ENCODE results near the gene SHTN1. TPM values are rescaled to one million over a fixed set of nuclear protein-coding genes. Genes with fewer than 3 reads are reported as not detected.

SHTN1 gene
- total RNA-seq, 1 donor from 2014 or later, result 54.1 TPM

- no peak for DNase-seq
These were observed 136.8 kb downstream of the SHTN1 start for GRCh38 chr10:116868198-116868676.

GRCh38 chr10:116866987-116867595, 137.9 kb downstream of the SHTN1 start:
- DNase-seq, result no peak

DNA sequence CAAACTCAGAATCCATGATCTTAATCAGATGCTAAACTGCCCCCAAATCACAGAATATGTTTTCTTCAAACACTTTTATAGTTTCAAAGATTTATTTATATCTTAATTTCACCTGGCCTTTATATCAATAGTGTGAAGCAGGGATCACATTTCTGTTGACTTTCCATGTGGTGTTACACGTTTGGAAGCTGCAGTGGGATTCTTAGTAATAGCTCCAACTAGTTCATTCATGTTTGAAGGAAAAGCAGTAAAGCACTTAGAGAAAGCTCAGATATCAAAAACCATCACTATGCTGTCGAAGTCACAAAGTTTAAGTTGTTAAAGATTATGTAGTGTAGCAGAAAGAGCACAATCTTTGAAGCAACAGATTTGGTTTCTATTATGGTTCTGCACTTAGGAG, 138.9 kb downstream of the SHTN1 start:
- no peak for DNase-seq

- DNase-seq, result no peak
These were observed 140.6 kb downstream of the SHTN1 start for GRCh38 chr10:116864436-116864835.

- DNase-seq, result no peak
These were observed 143.2 kb downstream of the SHTN1 start for GRCh38 chr10:116861796-116862195.

GRCh38 chr10:116857156-116857555, 147.8 kb downstream of the SHTN1 start:
- DNase-seq, result no peak

DNA sequence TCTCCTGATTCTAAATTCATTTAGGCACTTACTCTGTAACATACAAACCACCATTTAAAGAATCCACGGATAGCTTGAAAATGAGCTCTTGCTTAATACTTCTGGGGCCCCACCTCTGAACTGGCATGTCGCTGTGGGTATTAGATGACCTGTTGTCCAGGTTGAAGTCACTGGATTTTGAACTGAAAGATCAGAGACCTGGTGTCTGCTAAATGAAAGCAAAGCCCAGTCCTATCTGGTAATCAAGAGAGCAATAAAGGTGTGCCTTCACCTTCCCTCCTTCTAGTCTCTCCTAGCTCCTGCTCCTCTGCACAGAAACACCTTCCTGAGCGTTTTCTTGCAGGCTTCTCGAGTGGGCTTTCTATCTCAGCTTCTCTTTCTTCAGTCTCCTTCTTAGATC, 151.3 kb downstream of the SHTN1 start:
- no peak for DNase-seq

DNA sequence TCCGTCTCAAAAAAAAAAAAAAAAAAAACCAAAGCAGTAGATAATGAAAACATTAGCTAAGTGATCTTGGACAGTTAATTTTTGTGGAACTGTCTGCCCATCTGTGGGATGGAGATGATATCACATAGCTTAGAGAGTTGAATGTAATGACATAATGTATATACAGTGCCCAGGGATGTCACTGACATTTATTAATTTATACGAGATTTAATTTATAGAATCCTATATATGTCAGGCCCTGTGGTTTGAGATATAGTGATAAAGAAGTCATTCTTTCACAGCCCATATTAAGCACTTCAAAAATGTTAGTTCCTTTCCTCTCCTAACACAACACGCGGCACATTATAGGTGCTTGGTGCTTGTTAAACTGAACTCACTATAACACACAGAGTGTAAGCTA, 151.7 kb downstream of the SHTN1 start:
- DNase-seq, result no peak

DNA sequence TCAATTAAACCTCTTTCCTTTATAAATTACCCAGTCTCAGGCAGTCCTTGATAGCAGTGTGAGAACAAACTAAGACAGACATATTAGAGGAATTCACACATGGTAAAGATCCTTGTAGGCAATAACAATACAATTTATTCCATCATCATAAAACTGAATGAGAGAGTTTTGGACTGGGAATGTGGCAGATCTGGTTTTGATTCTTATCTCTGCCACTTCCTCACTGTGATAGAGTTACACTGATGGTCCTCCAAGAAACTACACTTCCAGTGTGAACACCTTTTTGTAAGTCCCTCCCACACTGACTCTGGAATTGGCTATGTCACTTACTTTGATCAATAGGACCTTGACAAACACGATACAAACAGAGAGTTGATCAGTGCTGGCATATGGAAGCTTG, 152.7 kb downstream of the SHTN1 start:
- DNase-seq, result no peak

DNA sequence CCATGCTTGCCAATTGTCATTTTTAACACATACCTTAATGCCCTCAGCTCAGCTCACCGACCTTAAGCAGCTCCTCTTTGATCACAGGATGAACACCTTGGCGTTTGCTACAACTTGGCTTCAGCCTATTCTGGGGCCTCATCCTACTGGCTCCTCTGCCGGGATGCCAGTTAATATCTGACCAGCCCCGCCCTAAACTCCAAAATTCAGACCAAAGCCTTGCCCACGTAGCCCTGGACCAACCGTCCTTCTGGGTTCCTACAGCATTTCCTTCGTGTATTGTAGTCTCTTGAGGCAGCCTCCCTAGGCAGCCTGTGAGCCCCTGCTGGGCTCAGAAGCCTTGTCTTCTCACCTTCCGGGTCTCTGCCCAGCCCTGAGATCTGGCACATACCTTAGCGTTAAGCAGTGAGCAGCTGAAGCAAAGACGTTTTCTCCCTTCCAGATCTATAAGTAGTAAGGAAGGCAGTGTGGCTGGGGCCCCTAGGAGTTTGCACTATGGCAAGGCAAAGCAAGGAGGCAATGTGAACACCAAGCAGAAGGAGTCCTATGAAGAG, 154.9 kb downstream of the SHTN1 start:
- no peak for DNase-seq

DNA sequence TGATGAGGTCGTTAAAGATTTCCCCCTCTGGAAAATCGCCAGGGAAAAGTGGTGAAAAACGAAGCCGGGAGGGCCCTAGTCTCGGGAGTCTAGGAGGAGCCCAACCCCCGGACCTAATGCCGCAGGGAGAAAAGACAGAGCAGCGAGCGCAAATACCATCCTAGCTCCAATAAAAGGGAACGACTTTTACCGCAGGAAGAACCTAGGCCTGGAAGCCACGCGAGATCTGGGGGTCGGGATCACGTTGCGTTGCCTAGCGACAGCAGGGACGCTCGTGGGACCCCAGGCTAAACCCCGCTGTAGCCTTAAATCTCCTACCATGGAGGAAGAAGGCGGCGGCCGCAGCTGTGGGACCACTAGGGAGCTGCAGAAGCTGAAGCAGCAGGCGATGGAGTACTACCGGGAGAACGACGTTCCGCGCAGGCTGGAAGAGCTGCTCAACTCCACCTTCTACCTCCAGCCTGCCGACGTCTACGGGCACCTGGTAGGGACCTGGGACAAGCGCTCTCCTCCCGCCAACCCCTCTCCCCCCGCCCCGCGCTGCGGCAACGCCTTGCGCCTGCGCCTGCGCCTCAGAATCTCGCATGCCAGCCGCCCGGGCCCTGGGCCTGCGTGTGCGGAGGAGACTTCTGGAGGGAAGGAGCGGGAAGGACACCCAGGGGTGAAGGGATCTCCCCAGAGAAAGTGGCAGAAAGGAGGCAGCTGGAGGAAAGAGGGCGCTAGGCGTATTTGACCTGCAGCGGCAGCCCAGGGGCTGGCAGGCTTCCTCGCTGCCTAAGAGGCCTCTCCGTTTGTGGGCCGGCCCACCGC, 155.5 kb downstream of the SHTN1 start, which contains the start of gene ENO4:
Gene ENO4, plus strand, starts transcription at position 252 of the 810 bp plus-strand sequence. Its CDS starts 68 bp downstream, at position 320.
- DNase-seq, result peak; percentile 81

GRCh38 chr10:116848944-116849247, 156.1 kb downstream of the SHTN1 start:
- no peak for DNase-seq

- no peak for DNase-seq
These were observed 156.7 kb downstream of the SHTN1 start for GRCh38 chr10:116848032-116848943.

GRCh38 chr10:116845823-116846222, 159.2 kb downstream of the SHTN1 start:
- no peak for DNase-seq

GRCh38 chr10:116840389-116841075, 164.5 kb downstream of the SHTN1 start:
- no peak for DNase-seq

DNA sequence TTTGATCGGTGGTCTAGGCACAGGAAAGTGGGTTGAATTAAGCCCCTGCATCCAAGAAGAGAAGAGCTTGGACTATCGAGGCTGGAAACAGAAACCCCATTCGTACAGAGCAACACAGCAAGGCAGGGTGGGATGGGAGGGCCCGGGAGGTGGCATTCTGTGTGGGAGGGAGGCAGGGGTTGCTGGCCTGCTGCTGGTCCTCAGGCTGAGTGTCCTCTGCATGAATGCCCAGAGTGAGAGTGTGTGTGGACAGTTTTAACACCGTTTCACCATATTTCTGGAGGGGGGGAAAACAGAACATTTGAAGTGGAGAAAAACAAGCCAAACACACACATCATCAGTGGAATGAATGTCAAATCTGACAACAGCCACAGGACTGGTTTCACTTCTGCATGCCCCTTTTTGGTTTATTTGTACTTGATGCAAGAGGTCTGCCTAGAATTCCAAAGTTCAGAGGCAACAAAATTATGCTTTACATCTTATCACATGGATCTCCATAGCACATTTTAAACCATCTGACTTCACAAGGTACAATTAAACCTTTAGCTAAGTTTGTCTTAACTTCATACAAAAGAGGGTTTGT, 166.8 kb downstream of the SHTN1 start:
- no peak for DNase-seq

GRCh38 chr10:116836902-116837523, 168.0 kb downstream of the SHTN1 start:
- no peak for DNase-seq

- DNase-seq, result no peak
These were observed 168.9 kb downstream of the SHTN1 start for GRCh38 chr10:116836083-116836482.

DNA sequence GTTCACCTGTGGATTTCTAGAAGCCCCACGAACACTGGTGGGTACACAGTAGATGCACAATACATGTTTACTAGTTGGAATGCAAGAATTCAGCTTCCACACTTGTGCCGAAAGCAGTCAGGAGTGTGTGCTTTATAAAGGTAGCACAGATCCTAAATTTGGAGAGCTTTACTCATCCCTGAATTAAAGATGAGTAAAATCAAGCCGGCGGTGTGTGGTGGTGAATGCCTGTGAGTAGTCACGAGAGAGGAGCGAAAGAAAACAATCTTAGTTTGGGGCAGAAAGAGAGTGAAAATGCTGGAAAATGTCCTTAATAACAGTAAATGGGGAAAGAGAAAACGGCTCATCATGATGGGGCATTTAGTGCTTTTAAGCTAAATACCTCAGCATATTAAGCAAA, 169.3 kb downstream of the SHTN1 start:
- no peak for DNase-seq

- DNase-seq, result no peak
These were observed 170.7 kb downstream of the SHTN1 start for GRCh38 chr10:116833986-116834985.
